ENCODE measurements around the gene LRRC41. TPM values are rescaled to one million over a fixed set of nuclear protein-coding genes. Genes with fewer than 3 reads are reported as not detected.

LRRC41 gene
- total RNA-seq, 2 experiments from 2014 or later, result 32.1 to 32.2 TPM

GRCh38 chr1:46268578-46268977 is 34.8 kb downstream of the LRRC41 start:
- H3K4me1 Mint-ChIP-seq (ENCODE audit: low read depth), result no peaks in the 10 kb centered on the region
- no peak for TF ChIP-seq CTCF (IDR thresholded peaks at IDR 0.05)
- DNase-seq (no peak), ATAC-seq (no peak)
- no peak overlapping the region for H3K27ac Mint-ChIP-seq
- CTCF ChIA-PET, result no interaction called here
- no peaks in the 10 kb centered on the region for H3K9me3 Mint-ChIP-seq
- H3K36me3 Mint-ChIP-seq (ENCODE audit: low read depth), result peaks cover 84% of the 10 kb centered on the region
- no peaks in the 10 kb centered on the region for H3K27me3 Mint-ChIP-seq
- POLR2A ChIA-PET, result interaction anchor here (1.9 to 2.6 kb wide), 2 partner anchors 16 to 73 kb away, joined by 5 to 10 read pairs; no protein-coding TSS in a partner anchor
- no peak overlapping the region for H3K4me3 Mint-ChIP-seq
- intact Hi-C loops (cut with micrococcal nuclease), result no loop called here

- POLR2A ChIA-PET, result interaction anchor here (0.6 to 4.5 kb wide), 7 partner anchors 10 to 97 kb away, joined by 3 to 27 read pairs (median 3); partner anchors contain the start of genes LRRC41, RAD54L and UQCRH
- H3K27me3 Mint-ChIP-seq, result no peaks in the 10 kb centered on the region
- intact Hi-C loops (cut with micrococcal nuclease), result no loop called here
- ATAC-seq (no peak), DNase-seq (no peak)
- no peak overlapping the region for H3K27ac Mint-ChIP-seq
- TF ChIP-seq CTCF (IDR thresholded peaks at IDR 0.05), result no peak
- H3K36me3 Mint-ChIP-seq (ENCODE audit: low read depth), result peaks cover 80% of the 10 kb centered on the region
- CTCF ChIA-PET, result interaction anchor here (0.7 to 1.1 kb wide), 6 partner anchors 11 to 103 kb away, joined by 3 read pairs; partner anchors contain the start of gene RAD54L
- no peak overlapping the region for H3K4me3 Mint-ChIP-seq
- H3K9me3 Mint-ChIP-seq, result no peaks in the 10 kb centered on the region
- no peaks in the 10 kb centered on the region for H3K4me1 Mint-ChIP-seq (ENCODE audit: low read depth)
These were observed 40.3 kb downstream of the LRRC41 start for GRCh38 chr1:46263146-46263545.

- peaks cover 79% of the 10 kb centered on the region for H3K36me3 Mint-ChIP-seq (ENCODE audit: low read depth)
- no peak for TF ChIP-seq CTCF (IDR thresholded peaks at IDR 0.05)
- no peaks in the 10 kb centered on the region for H3K27me3 Mint-ChIP-seq
- intact Hi-C loops (cut with micrococcal nuclease), result no loop called here
- no peaks in the 10 kb centered on the region for H3K4me1 Mint-ChIP-seq (ENCODE audit: low read depth)
- DNase-seq (no peak), ATAC-seq (no peak)
- H3K27ac Mint-ChIP-seq, result no peak overlapping the region
- H3K9me3 Mint-ChIP-seq, result no peaks in the 10 kb centered on the region
- no peak overlapping the region for H3K4me3 Mint-ChIP-seq
- ChIA-PET CTCF (interaction anchor here (0.7 to 1.0 kb wide), 4 partner anchors 18 to 103 kb away, joined by 3 read pairs; no protein-coding TSS in a partner anchor), POLR2A (interaction anchor here (1.0 to 4.5 kb wide), 5 partner anchors 11 to 96 kb away, joined by 3 to 27 read pairs (median 3); partner anchors contain the start of genes LRRC41, RAD54L and UQCRH)
These were observed 40.9 kb downstream of the LRRC41 start for GRCh38 chr1:46262508-46262907.

DNA sequence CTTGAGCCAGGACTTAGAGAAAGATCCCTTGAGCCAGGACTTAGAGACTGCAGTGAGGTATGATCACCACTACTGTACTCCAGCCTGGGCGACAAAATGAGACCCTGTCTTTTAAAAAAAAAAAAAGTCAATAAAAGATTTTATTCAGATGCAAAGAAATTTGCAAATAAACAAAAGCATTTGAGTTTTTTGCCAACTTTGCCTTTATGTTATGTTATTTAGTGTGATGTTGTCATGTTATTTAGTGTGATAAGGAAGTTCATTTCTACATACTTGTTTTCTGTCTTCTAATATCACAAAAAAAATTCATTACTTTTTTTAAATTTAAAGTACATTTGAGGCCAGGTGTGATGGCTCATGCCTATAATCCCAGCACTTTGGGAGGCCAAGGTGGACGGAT is 46.9 kb downstream of the LRRC41 start:
- H3K9me3 Mint-ChIP-seq, result no peaks in the 10 kb centered on the region

More for the DNA sequence above, 46.9 kb downstream of the LRRC41 start:
- intact Hi-C loops (cut with micrococcal nuclease), result no loop called here
- no peak overlapping the region for H3K27ac Mint-ChIP-seq
- H3K27me3 Mint-ChIP-seq, result no peaks in the 10 kb centered on the region
- ATAC-seq (no peak), DNase-seq (no peak)
- POLR2A ChIA-PET, result interaction anchor here (0.7 to 2.8 kb wide), 2 partner anchors 7 to 18 kb away, joined by 3 to 13 read pairs; no protein-coding TSS in a partner anchor
- H3K4me3 Mint-ChIP-seq, result no peak overlapping the region
- no peak for TF ChIP-seq CTCF (IDR thresholded peaks at IDR 0.05)
- CTCF ChIA-PET, result no interaction called here
- H3K4me1 Mint-ChIP-seq (ENCODE audit: low read depth), result peaks cover 5% of the 10 kb centered on the region
- H3K36me3 Mint-ChIP-seq (ENCODE audit: low read depth), result peaks cover 68% of the 10 kb centered on the region

All from activated CD8-positive, alpha-beta T cell treated with anti-CD3 and anti-CD28 coated beads for 36 hours (primary cell).